Thyroid gland (tissue), 4 donors: Measurements from ENCODE around the gene RHEBL1.

Experiments used
- CTCF ChIP-seq, 6 experiments: fragments of 200-600 bp in 3 of 6; fragments of 450-650 bp in 3 of 6; sonication (generic) in 3 of 6; IDR thresholded peaks; one replicate each; pipeline ENCODE4 v1.5.1; 2016 to 2019; ENCODE audit warnings: antibody characterized with exemption in 6 of 6, mild to moderate bottlenecking in 2 of 6, inconsistent platforms in 1 of 6, moderate library complexity in 1 of 6
- POLR2A ChIP-seq, 2 donors: fragments of 450-650 bp; IDR thresholded peaks; one replicate each; pipeline ENCODE4 v1.6.1; 2017; ENCODE audit warnings: antibody characterized with exemption in 2 of 2, mild to moderate bottlenecking in 2 of 2, moderate library complexity in 1 of 2

- peak in 1 of 6 experiments; percentile 26 for TF ChIP-seq CTCF (IDR thresholded peaks at IDR 0.05)
- no peak for TF ChIP-seq POLR2A (IDR thresholded peaks at IDR 0.05)
Measured at GRCh38 chr12:49019443-49020324, 50.1 kb downstream of the RHEBL1 start.
